ENCODE data around the gene NKX2-1.

GRCh38 chr14:36522347-36522971 is 2.4 kb upstream of the NKX2-1 start:
- TF ChIP-seq REST (tag by site-specific recombination; IDR thresholded peaks at IDR 0.05) (no peak), ZNF585B (tag by site-specific recombination; IDR thresholded peaks at IDR 0.05) (no peak), CTCF (tag by site-specific recombination; IDR thresholded peaks at IDR 0.05) (no peak), ZNF670 (tag by site-specific recombination; IDR thresholded peaks at IDR 0.05; ENCODE audit: low read depth) (no peak), KLF9 (tag by site-specific recombination; IDR thresholded peaks at IDR 0.05; ENCODE audit: low read depth) (no peak), YY1 (tag by site-specific recombination; IDR thresholded peaks at IDR 0.05) (no peak), TSHZ1 (tag by site-specific recombination; IDR thresholded peaks at IDR 0.05; ENCODE audit: borderline replicate concordance) (no peak), ZNF560 (tag by site-specific recombination; IDR thresholded peaks at IDR 0.05; ENCODE audit: borderline replicate concordance) (no peak), TCF7L2 (IDR thresholded peaks at IDR 0.05; ENCODE audit: borderline replicate concordance, low read depth, low read length) (no peak), PRDM1 (tag by site-specific recombination; IDR thresholded peaks at IDR 0.05) (no peak), ZNF24 (tag by site-specific recombination; IDR thresholded peaks at IDR 0.05) (no peak)
